Measurements from ENCODE around the gene TBX21.

GRCh38 chr17:47763913-47764582, 31.0 kb downstream of the TBX21 start:
- TF ChIP-seq TSHZ2 (CRISPR knock-in tag; IDR thresholded peaks at IDR 0.05), result no peak
- no peak for TF ChIP-seq GLIS3 (CRISPR knock-in tag; IDR thresholded peaks at IDR 0.05)
- TF ChIP-seq ZNF70 (CRISPR knock-in tag; IDR thresholded peaks at IDR 0.05), result no peak
- TF ChIP-seq ZFP30 (CRISPR knock-in tag; IDR thresholded peaks at IDR 0.05), result no peak
- no peak for TF ChIP-seq ZC3H10 (CRISPR knock-in tag; IDR thresholded peaks at IDR 0.05)
- TF ChIP-seq ESRRG (CRISPR knock-in tag; IDR thresholded peaks at IDR 0.05), result no peak
- no peak for TF ChIP-seq ISL1 (CRISPR knock-in tag; IDR thresholded peaks at IDR 0.05)
- TF ChIP-seq ZNF565 (CRISPR knock-in tag; conservative IDR thresholded peaks at IDR 0.05; ENCODE audit: low read depth), result no peak
- TF ChIP-seq ARNTL (CRISPR knock-in tag; IDR thresholded peaks at IDR 0.05; ENCODE audit: borderline replicate concordance, low read depth), result no peak
- no peak for TF ChIP-seq PATZ1 (CRISPR knock-in tag; IDR thresholded peaks at IDR 0.05; ENCODE audit: borderline replicate concordance)

All from SK-N-SH treated with all-trans-retinoic acid at 6 μM for 48 hours (cell line).